ENCODE results near the gene PPARD. TPM values are rescaled to one million over a fixed set of nuclear protein-coding genes. Genes with fewer than 3 reads are reported as not detected.

Gene PPARD
- total and polyA plus RNA-seq, 12 donors: 12.9 to 21.0 (median 13.9) TPM

DNA sequence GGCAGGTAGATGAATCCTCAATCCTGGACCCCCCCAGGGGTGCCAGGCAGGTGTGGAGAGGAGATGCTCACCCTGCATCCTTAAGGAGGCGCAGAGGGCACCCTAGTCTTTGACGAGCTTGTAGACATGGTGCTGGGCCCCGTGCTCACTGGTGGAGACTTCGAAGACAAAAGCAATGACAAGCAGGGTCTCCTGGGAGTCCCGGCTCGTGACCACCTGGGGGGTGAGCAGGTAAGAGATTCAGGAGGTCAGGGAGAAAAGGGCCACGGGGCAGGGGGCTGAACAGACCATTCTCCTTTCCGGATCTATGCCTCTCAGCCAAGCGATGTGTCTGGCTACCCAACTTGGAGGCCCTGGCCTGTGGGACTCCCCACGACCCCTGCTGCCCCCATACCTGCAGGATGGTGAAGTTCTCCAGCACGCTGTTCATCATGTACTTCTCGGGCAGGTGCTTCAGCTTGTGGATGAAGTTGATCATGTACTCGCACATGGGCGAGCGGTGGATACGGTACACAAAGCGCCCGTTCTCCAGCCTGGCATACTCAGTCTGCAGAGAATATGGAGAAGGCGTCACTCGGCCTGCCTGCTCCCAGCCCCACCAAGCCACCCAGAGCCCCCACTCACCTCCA lies 132.7 kb downstream of the PPARD start:
- no peaks in the 10 kb centered on the region for H3K27me3 ChIP-seq
- H3K36me3 ChIP-seq: peaks cover 0 to 96% (median 45%) of the 10 kb centered on the region in 9 donors
- peaks cover 0 to 25% (median 19%) of the 10 kb centered on the region in 9 donors for H3K4me1 ChIP-seq
- whole genome bisulfite sequencing, 2 donors: 91 to 93% methylated on average over 20 of the region's 20 CpGs
- intact Hi-C loops (cut with DNase I): no loop called here
- ATAC-seq (no peak), DNase-seq (no peak)
- H3K4me3 ChIP-seq: no peak overlapping the region
- TF ChIP-seq, protein P1, sequence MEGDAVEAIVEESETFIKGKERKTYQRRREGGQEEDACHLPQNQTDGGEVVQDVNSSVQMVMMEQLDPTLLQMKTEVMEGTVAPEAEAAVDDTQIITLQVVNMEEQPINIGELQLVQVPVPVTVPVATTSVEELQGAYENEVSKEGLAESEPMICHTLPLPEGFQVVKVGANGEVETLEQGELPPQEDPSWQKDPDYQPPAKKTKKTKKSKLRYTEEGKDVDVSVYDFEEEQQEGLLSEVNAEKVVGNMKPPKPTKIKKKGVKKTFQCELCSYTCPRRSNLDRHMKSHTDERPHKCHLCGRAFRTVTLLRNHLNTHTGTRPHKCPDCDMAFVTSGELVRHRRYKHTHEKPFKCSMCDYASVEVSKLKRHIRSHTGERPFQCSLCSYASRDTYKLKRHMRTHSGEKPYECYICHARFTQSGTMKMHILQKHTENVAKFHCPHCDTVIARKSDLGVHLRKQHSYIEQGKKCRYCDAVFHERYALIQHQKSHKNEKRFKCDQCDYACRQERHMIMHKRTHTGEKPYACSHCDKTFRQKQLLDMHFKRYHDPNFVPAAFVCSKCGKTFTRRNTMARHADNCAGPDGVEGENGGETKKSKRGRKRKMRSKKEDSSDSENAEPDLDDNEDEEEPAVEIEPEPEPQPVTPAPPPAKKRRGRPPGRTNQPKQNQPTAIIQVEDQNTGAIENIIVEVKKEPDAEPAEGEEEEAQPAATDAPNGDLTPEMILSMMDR (IDR thresholded peaks at IDR 0.05): no peak
- no peak overlapping the region for H3K27ac ChIP-seq
- H3K9me3 ChIP-seq: no peaks in the 10 kb centered on the region

- no peaks in the 10 kb centered on the region for H3K27me3 ChIP-seq
- 86 to 87% methylated on average over 4 of the region's 4 CpGs for WGBS, 2 donors
- TF ChIP-seq, protein P1 (IDR thresholded peaks at IDR 0.05): no peak
- intact Hi-C loops (cut with DNase I): no loop called here
- no peak for DNase-seq
- no peak overlapping the region for H3K27ac ChIP-seq
- H3K36me3 ChIP-seq: peaks cover 0 to 94% (median 45%) of the 10 kb centered on the region in 9 donors
- peaks cover 0 to 20% (median 14%) of the 10 kb centered on the region in 9 donors for H3K4me1 ChIP-seq
- no peak overlapping the region for H3K4me3 ChIP-seq
- no peaks in the 10 kb centered on the region for H3K9me3 ChIP-seq
- ATAC-seq: peak in 1 of 8 donors; percentile 6
Measured at GRCh38 chr6:35475573-35475972, 133.2 kb downstream of the PPARD start.

DNA sequence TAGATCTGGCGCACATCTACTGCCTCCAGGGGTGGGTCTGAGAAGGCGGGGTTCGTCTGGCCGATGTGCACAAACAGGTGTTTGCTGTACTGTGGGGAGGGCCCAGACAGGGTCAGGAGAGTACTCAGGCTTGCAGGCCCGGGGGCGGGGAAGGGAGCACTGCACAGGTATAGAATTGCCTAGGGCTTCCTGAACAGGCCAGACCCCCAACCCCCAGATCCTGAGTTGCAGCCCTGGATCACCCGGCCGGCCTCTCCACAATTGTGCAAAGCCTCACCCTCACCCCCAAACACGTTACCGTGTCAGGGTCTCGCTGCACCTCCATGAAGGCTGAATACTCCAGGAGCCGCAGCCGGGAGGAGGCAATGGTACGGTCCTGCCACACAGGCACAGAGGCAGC lies 133.6 kb downstream of the PPARD start:
- H3K27ac ChIP-seq: no peak overlapping the region
- WGBS, 2 donors: 89 to 90% methylated on average over 14 of the region's 14 CpGs
- DNase-seq: no peak

GRCh38 chr6:35477028-35477427 lies 134.7 kb downstream of the PPARD start:
- H3K27ac ChIP-seq: no peak overlapping the region

More for the DNA sequence above, 133.6 kb downstream of the PPARD start:
- ATAC-seq: no peak
- Histone ChIP-seq H3K9me3 (no peaks in the 10 kb centered on the region), H3K36me3 (peaks cover 0 to 89% (median 43%) of the 10 kb centered on the region in 9 donors), H3K4me1 (peaks cover 0 to 21% (median 14%) of the 10 kb centered on the region in 9 donors), H3K4me3 (no peak overlapping the region), H3K27me3 (no peaks in the 10 kb centered on the region)
- TF ChIP-seq, protein P1 (IDR thresholded peaks at IDR 0.05): no peak
- intact Hi-C loops (cut with DNase I): no loop called here

More at GRCh38 chr6:35477028-35477427, 134.7 kb downstream of the PPARD start:
- Histone ChIP-seq H3K4me3 (no peak overlapping the region), H3K9me3 (no peaks in the 10 kb centered on the region), H3K36me3 (peaks cover 0 to 89% (median 33%) of the 10 kb centered on the region in 9 donors), H3K27me3 (no peaks in the 10 kb centered on the region), H3K4me1 (peaks cover 0 to 27% (median 5%) of the 10 kb centered on the region in 9 donors)
- intact Hi-C loops (cut with DNase I): no loop called here
- ATAC-seq (no peak), DNase-seq (no peak)
- TF ChIP-seq, protein P1 (IDR thresholded peaks at IDR 0.05): no peak
- 84 to 86% methylated on average over 8 of the region's 8 CpGs for WGBS, 2 donors

Small RNAs within 50 kb of the gene (microRNA-seq; reads per million reads assigned to microRNA genes)
- 0 reads per million in 2 donors for gene MIR7111

Other genes starting within 250 kb of the PPARD start
- not detected for gene TCP11, start 201.2 kb upstream of the PPARD start, total RNA-seq
- under 1 TPM in 1 of 2 donors, not detected in 1; 0.03 TPM for gene TCP11, start 201.2 kb upstream of the PPARD start, polyA plus RNA-seq
- gene SCUBE3, start 128.6 kb upstream of the PPARD start, total RNA-seq: 10 to 100 TPM in 4 of 10 donors, 1 to 10 TPM in 6; 4.9 to 18.8 (median 9.0) TPM
- 1 to 10 TPM; 1.2 to 5.6 TPM for gene SCUBE3, start 128.6 kb upstream of the PPARD start, polyA plus RNA-seq
- gene ZNF76, start 82.8 kb upstream of the PPARD start, total RNA-seq: 10 to 100 TPM; 29.8 to 48.9 (median 37.8) TPM
- gene ZNF76, start 82.8 kb upstream of the PPARD start, polyA plus RNA-seq: 10 to 100 TPM; 17.9 to 67.1 TPM
- 1 to 10 TPM in 4 of 10 donors, under 1 TPM in 6; 0.62 to 8.8 (median 0.94) TPM for gene DEF6, start 44.7 kb upstream of the PPARD start, total RNA-seq
- gene DEF6, start 44.7 kb upstream of the PPARD start, polyA plus RNA-seq: 1 to 10 TPM; 1.7 to 2.7 TPM
- 1 to 10 TPM; 1.5 to 5.3 (median 3.0) TPM for gene FANCE, start 109.8 kb downstream of the PPARD start, total RNA-seq
- gene FANCE, start 109.8 kb downstream of the PPARD start, polyA plus RNA-seq: 1 to 10 TPM; 1.8 to 2.4 TPM
- gene RPL10A, start 125.8 kb downstream of the PPARD start, total RNA-seq: 100 to 1,000 TPM; 476 to 650 (median 529) TPM
- 1,000 to 10,000 TPM in 1 of 2 donors, 100 to 1,000 TPM in 1; 231 to 1,620 TPM for gene RPL10A, start 125.8 kb downstream of the PPARD start, polyA plus RNA-seq
- gene TEAD3, start 154.5 kb downstream of the PPARD start, total RNA-seq: 10 to 100 TPM; 27.9 to 54.4 (median 35.5) TPM
- gene TEAD3, start 154.5 kb downstream of the PPARD start, polyA plus RNA-seq: 10 to 100 TPM; 28.3 to 29.1 TPM
- gene TULP1, start 170.3 kb downstream of the PPARD start, total RNA-seq: not detected
- under 1 TPM; 0.03 to 0.15 TPM for gene TULP1, start 170.3 kb downstream of the PPARD start, polyA plus RNA-seq